MCF 10A (cell line): Measurements from ENCODE around the gene UPP1. TPM values are rescaled to one million over a fixed set of nuclear protein-coding genes. Genes with fewer than 3 reads are reported as not detected.
"Not testable (repeated sequence)": the region's sequence is repeated elsewhere in the genome, so short reads cannot be mapped to it uniquely, and the experiment has no call there.

Experiments used
- BruUV-seq: library from RNA; stranded (reverse); fragments of 400-500 nt; replicated peaks from 2 replicates; lab custom pipeline; 2021; lab: Mats Ljungman, UMichigan
- CTCF ChIA-PET: fragments of 300-600 bp; sonication (Branson Sonifier 250); formaldehyde crosslinking; extraction: SDS; loops from one replicate; lab custom pipeline; 2021; ENCODE audit warnings: antibody characterized with exemption, inconsistent platforms; lab: Yijun Ruan, JAX
- POLR2A ChIA-PET: fragments of 300-600, 350-650 bp; sonication (Branson Sonifier 250); formaldehyde crosslinking; extraction: SDS; loops from one replicate; lab custom pipeline; 2020; ENCODE audit warnings: antibody characterized with exemption, inconsistent platforms; lab: Yijun Ruan, JAX
- DNase-seq: peaks from one replicate; pipeline ENCODE4 v3.0.0-alpha.2; 2018; ENCODE audit not compliant: unreplicated experiment
- H3K27ac Mint-ChIP-seq: one replicate; pipeline ENCODE4 v1.8.0; 2022; ENCODE audit warnings: mild to moderate bottlenecking, low read depth, mixed read lengths; ENCODE audit not compliant: unreplicated experiment
- H3K27me3 Mint-ChIP-seq: one replicate; pipeline ENCODE4 v1.8.0; 2022; ENCODE audit warnings: mixed read lengths; ENCODE audit not compliant: insufficient read depth, unreplicated experiment
- H3K36me3 Mint-ChIP-seq: one replicate; pipeline ENCODE4 v1.8.0; 2022; ENCODE audit warnings: mild to moderate bottlenecking, moderate library complexity, mixed read lengths; ENCODE audit not compliant: insufficient read depth, unreplicated experiment
- H3K4me1 Mint-ChIP-seq: one replicate; pipeline ENCODE4 v1.8.0; 2022; ENCODE audit warnings: mixed read lengths; ENCODE audit not compliant: insufficient read depth, unreplicated experiment
- H3K4me3 Mint-ChIP-seq: one replicate; pipeline ENCODE4 v1.8.0; 2022; ENCODE audit warnings: mild to moderate bottlenecking, moderate library complexity, mixed read lengths; ENCODE audit not compliant: unreplicated experiment
- H3K9me3 Mint-ChIP-seq: one replicate; pipeline ENCODE4 v1.8.0; 2022; ENCODE audit warnings: mixed read lengths; ENCODE audit not compliant: unreplicated experiment
- intact Hi-C: fragments of 100-400 bp; cut with micrococcal nuclease; formaldehyde crosslinking; loops from 2 replicates; pipeline ENCODE4 v1.14.1; 2022
- total RNA-seq: library from RNA; stranded (reverse); gene quantifications from 2 replicates; pipeline ENCODE4 v1.2.3, GENCODE V29; 2022
- TF ChIP-seq, protein P1 (sequence below): fragments of 200-600 bp; IDR thresholded peaks from one replicate; pipeline ENCODE4 v1.8.0; 2022; ENCODE audit warnings: antibody characterized with exemption, mild to moderate bottlenecking; ENCODE audit not compliant: unreplicated experiment

UPP1 gene
- total RNA-seq, 1 experiment from 2014 or later: 602 TPM

DNA sequence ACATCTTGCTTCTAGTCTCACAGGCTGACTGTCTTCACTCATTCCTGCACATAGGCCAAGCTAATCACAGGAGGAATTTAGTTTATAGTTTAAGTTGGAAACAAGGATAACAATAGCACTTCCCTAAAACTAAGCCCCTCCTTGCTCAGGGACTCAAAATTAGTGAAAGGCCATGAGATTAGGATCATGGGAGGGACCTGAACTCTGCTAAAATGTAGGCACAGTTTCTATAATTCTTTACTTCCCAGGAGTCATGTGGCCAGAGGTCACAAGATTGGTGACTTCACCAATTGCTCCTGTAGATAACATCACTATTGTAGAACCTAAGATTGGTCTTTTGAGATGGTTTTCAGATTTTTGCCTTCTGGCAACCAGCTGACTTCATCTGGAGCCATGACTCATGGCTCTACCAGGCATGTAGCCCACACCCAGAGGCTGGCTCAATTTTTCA, 14.8 kb upstream of the UPP1 start:
- TF ChIP-seq, protein P1, sequence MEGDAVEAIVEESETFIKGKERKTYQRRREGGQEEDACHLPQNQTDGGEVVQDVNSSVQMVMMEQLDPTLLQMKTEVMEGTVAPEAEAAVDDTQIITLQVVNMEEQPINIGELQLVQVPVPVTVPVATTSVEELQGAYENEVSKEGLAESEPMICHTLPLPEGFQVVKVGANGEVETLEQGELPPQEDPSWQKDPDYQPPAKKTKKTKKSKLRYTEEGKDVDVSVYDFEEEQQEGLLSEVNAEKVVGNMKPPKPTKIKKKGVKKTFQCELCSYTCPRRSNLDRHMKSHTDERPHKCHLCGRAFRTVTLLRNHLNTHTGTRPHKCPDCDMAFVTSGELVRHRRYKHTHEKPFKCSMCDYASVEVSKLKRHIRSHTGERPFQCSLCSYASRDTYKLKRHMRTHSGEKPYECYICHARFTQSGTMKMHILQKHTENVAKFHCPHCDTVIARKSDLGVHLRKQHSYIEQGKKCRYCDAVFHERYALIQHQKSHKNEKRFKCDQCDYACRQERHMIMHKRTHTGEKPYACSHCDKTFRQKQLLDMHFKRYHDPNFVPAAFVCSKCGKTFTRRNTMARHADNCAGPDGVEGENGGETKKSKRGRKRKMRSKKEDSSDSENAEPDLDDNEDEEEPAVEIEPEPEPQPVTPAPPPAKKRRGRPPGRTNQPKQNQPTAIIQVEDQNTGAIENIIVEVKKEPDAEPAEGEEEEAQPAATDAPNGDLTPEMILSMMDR: no peak
- Mint-ChIP-seq H3K4me3 (no peak overlapping the region), H3K9me3 (no peaks in the 10 kb centered on the region), H3K27me3 (no peaks in the 10 kb centered on the region), H3K27ac (no peak overlapping the region), H3K36me3 (no peaks in the 10 kb centered on the region), H3K4me1 (peaks cover 13% of the 10 kb centered on the region)
- CTCF ChIA-PET: interaction anchor here (0.7 kb wide), 1 partner anchor 30 kb away, joined by 3 read pairs; no protein-coding TSS in a partner anchor
- POLR2A ChIA-PET: interaction anchor here (0.7 to 1.0 kb wide), 2 partner anchors 9 to 16 kb away, joined by 3 read pairs; no protein-coding TSS in a partner anchor
- no TSS peak for BruUV-seq
- intact Hi-C loops: no loop called here
- no peak for DNase-seq

DNA sequence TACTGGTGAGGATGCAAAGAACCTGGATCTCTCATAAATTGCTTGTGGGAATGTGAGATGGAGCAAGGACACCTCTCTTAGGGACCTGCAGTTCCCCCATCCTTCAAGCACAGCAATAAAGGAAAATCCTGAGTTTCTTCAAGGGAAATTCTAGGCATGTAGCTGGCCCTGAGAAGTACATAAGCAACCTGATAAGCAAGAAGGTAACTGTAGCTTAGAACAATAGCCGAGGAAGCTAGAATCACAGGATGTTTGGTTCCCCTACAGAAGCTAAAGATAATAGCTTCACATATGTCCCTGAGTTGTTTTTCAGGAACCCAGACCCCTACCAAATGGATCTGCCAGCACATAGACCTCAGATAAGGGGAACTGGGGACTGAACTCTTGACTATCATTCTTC, 11.6 kb upstream of the UPP1 start:
- TF ChIP-seq, protein P1: no peak
- no peaks in the 10 kb centered on the region for H3K27me3 Mint-ChIP-seq
- BruUV-seq: no TSS peak
- no peak for DNase-seq
- POLR2A ChIA-PET: interaction anchor here (0.8 to 1.1 kb wide), 2 partner anchors 11 to 496 kb away, joined by 3 to 4 read pairs; no protein-coding TSS in a partner anchor
- H3K4me1 Mint-ChIP-seq: peaks cover 15% of the 10 kb centered on the region
- no peak overlapping the region for H3K4me3 Mint-ChIP-seq
- H3K9me3 Mint-ChIP-seq: no peaks in the 10 kb centered on the region
- intact Hi-C loops: no loop called here
- CTCF ChIA-PET: interaction anchor here (1.1 kb wide), 1 partner anchor 33 kb away, joined by 7 read pairs; no protein-coding TSS in a partner anchor
- no peak overlapping the region for H3K27ac Mint-ChIP-seq
- no peaks in the 10 kb centered on the region for H3K36me3 Mint-ChIP-seq

DNA sequence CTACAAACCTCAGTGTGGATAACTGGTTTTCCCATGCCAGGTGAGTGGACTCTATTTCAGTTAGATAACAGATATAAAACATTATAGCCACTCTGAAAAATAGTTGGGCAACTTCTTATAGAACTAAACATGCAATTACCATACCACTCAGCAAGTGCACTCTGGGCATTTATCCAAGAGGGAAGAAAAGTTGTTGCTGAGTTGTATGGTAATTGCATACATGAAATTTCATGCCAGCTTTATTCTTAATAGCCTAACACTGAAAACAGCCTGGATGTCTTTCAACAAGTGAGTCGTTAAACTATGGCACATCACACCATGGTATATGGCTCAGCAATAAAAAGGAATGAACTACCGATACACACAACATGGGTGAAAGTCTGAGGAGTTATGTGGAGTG, 10.6 kb upstream of the UPP1 start:
- ChIA-PET CTCF (interaction anchor here (1.0 kb wide), 1 partner anchor 32 kb away, joined by 4 read pairs; no protein-coding TSS in a partner anchor), POLR2A (interaction anchor here (0.6 kb wide), 1 partner anchor 315 kb away, joined by 6 read pairs; no protein-coding TSS in a partner anchor)

DNA sequence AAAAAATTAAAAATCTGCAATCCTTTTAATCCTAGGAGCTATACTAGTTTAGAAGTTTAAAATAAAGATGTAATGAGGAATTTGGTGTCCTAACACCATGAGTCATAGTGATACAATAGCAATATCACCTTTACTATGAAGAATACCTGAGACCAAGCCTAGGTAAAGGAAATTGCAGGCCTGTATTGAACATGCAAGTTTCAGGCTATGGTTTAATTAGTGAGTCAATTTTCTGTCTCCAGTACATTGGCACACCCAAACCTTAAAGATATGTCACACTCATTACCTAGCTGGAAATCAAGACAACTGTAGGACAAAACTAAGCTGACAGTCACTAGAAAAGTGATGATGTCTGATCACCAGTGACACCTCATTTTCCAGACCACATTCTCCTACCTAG, 6.7 kb upstream of the UPP1 start:
- CTCF ChIA-PET: interaction anchor here (0.6 to 3.0 kb wide), 4 partner anchors 14 to 822 kb away, joined by 3 to 11 read pairs (median 4); no protein-coding TSS in a partner anchor
- BruUV-seq, H3K36me3 Mint-ChIP-seq, intact Hi-C loops, H3K27me3 Mint-ChIP-seq, H3K4me3 Mint-ChIP-seq, H3K27ac Mint-ChIP-seq, H3K9me3 Mint-ChIP-seq: not testable (repeated sequence)
- H3K4me1 Mint-ChIP-seq: peaks cover 46% of the 10 kb centered on the region
- POLR2A ChIA-PET: interaction anchor here (0.7 to 1.4 kb wide), 4 partner anchors 11 to 310 kb away, joined by 3 read pairs; no protein-coding TSS in a partner anchor
- DNase-seq: peak; percentile 46

More for the DNA sequence above, 10.6 kb upstream of the UPP1 start:
- intact Hi-C loops: no loop called here
- Mint-ChIP-seq H3K4me1 (peaks cover 24% of the 10 kb centered on the region), H3K36me3 (no peaks in the 10 kb centered on the region), H3K27ac (no peak overlapping the region), H3K27me3 (no peaks in the 10 kb centered on the region), H3K9me3 (no peaks in the 10 kb centered on the region), H3K4me3 (no peak overlapping the region)
- TF ChIP-seq, protein P1: no peak
- no TSS peak for BruUV-seq
- peak; percentile 54 for DNase-seq
